NCI-H82 treated with DMSO at 0.1 percent for 48 hours (cell line): ENCODE data around the gene SLAMF1.
A peak's percentile ranks its signal among the peaks of the same experiment; 100 is the strongest.

Experiments
- DNase-seq: peaks from one replicate; lab custom pipeline; 2025; ENCODE audit not compliant: unreplicated experiment; lab: John Stamatoyannopoulos, UW

Gene SLAMF1

GRCh38 chr1:160665330-160666078 is 18.7 kb upstream of the SLAMF1 start:
- DNase-seq = no peak

GRCh38 chr1:160664573-160665051 is 17.8 kb upstream of the SLAMF1 start:
- DNase-seq = no peak

- DNase-seq = no peak
These were observed 16.1 kb upstream of the SLAMF1 start for GRCh38 chr1:160662910-160663309.

GRCh38 chr1:160659566-160659965 is 12.7 kb upstream of the SLAMF1 start:
- no peak for DNase-seq

- DNase-seq = no peak
These were observed 12.0 kb upstream of the SLAMF1 start for GRCh38 chr1:160658814-160659193.

- no peak for DNase-seq
These were observed 11.4 kb upstream of the SLAMF1 start for GRCh38 chr1:160658162-160658813.

- no peak for DNase-seq
These were observed 10.5 kb upstream of the SLAMF1 start for GRCh38 chr1:160657250-160657781.

- no peak for DNase-seq
These were observed 9.9 kb upstream of the SLAMF1 start for GRCh38 chr1:160656737-160657136.

GRCh38 chr1:160653620-160654016 is 6.8 kb upstream of the SLAMF1 start:
- no peak for DNase-seq

GRCh38 chr1:160652924-160653619 is 6.2 kb upstream of the SLAMF1 start:
- no peak for DNase-seq

GRCh38 chr1:160652065-160652641 is 5.3 kb upstream of the SLAMF1 start:
- DNase-seq = peak; percentile 62

GRCh38 chr1:160651433-160652064 is 4.7 kb upstream of the SLAMF1 start:
- DNase-seq = peak; percentile 58

- no peak for DNase-seq
These were observed 481 bp upstream of the SLAMF1 start for GRCh38 chr1:160647329-160647720.

- no peak for DNase-seq
These were observed 664 bp downstream of the SLAMF1 start for GRCh38 chr1:160646180-160646579.

GRCh38 chr1:160645386-160646130 is 1.3 kb downstream of the SLAMF1 start:
- no peak for DNase-seq

GRCh38 chr1:160644399-160644798 is 2.4 kb downstream of the SLAMF1 start:
- DNase-seq = no peak

- no peak for DNase-seq
These were observed 3.7 kb downstream of the SLAMF1 start for GRCh38 chr1:160643138-160643537.

- no peak for DNase-seq
These were observed 4.6 kb downstream of the SLAMF1 start for GRCh38 chr1:160642281-160642644.

GRCh38 chr1:160641323-160642280 is 5.2 kb downstream of the SLAMF1 start:
- DNase-seq = no peak
